ENCODE data around the gene SPRED2.

- no peak for TF ChIP-seq CTCF (IDR thresholded peaks at IDR 0.05; ENCODE audit: borderline replicate concordance, extremely low read depth, low read length, poor library complexity, severe bottlenecking)
- no peak for TF ChIP-seq EZH2 (IDR thresholded peaks at IDR 0.05; ENCODE audit: borderline replicate concordance, low read depth, low read length, severe bottlenecking)
Observed at GRCh38 chr2:65360441-65360840, 72.0 kb downstream of the SPRED2 start.

Measured in DND-41 (cell line).